HepG2 (cell line): Measurements from ENCODE around the gene CA6. TPM values are rescaled to one million over a fixed set of nuclear protein-coding genes. Genes with fewer than 3 reads are reported as not detected.

ENCODE experiments used
- ATAC-seq: fragments of 200-7000 bp; cut with Tn5 transposase; 3 replicates; pipeline ENCODE4 v1.9.1; 2020; ENCODE audit warnings: mild to moderate bottlenecking, moderate library complexity
- BruUV-seq: library from RNA; stranded (reverse); fragments of 400-500 nt; replicated peaks from 2 replicates; lab custom pipeline; 2021; lab: Mats Ljungman, UMichigan
- CTCF ChIA-PET: fragments of 300-600 bp; formaldehyde crosslinking; extraction: SDS; loops from one replicate; lab custom pipeline; 2021; ENCODE audit warnings: low total read pairs, inconsistent platforms, low intra/inter-chr PET ratio; lab: Yijun Ruan, JAX
- POLR2A ChIA-PET: fragments of 350-600 bp; sonication (Branson Sonifier 250); formaldehyde crosslinking; loops from one replicate; lab custom pipeline; 2020; ENCODE audit warnings: antibody characterized with exemption, inconsistent platforms; lab: Yijun Ruan, JAX
- DNase-seq: peaks from one replicate; pipeline ENCODE4 v3.0.0-alpha.2; 2015; ENCODE audit warnings: low spot score
- FAIRE-seq: peaks from 3 replicates; lab custom pipeline; 2011; peaks lifted over from hg19 to GRCh38; lab: Jason Lieb, UNC
- H2AFZ ChIP-seq: one replicate; pipeline ENCODE4 v1.6.1; 2011; ENCODE audit warnings: low read length, inconsistent platforms
- H3K27ac ChIP-seq: fragments of 300-600 bp; 3 replicates; pipeline ENCODE4 v1.8.0; 2011; ENCODE audit warnings: mixed run types, mild to moderate bottlenecking, mixed read lengths, low read length, inconsistent platforms; ENCODE audit not compliant: insufficient read depth; ENCODE audit errors: extremely low read length
- H3K27me3 ChIP-seq, 2 experiments: fragments of 200-600 bp in 1 of 2; 2 replicates in 1 of 2; 3 replicates in 1 of 2; pipeline versions ENCODE4 v1.6.0 to v1.8.0; 2011; ENCODE audit warnings: low read length in 2 of 2, mild to moderate bottlenecking in 2 of 2, moderate library complexity in 2 of 2, inconsistent platforms in 1 of 2; ENCODE audit not compliant: insufficient read depth in 2 of 2, control insufficient read depth in 1 of 2
- H3K36me3 ChIP-seq, 2 experiments: fragments of 200-600 bp in 1 of 2; replicated peaks in 1 of 2; 2 replicates in 1 of 2; 3 replicates in 1 of 2; pipeline versions ENCODE4 v1.5.1 to v1.8.0; 2011; ENCODE audit warnings: low read length in 2 of 2, inconsistent platforms in 1 of 2; ENCODE audit not compliant: insufficient read depth in 2 of 2, control insufficient read depth in 1 of 2
- H3K4me1 ChIP-seq: 2 replicates; pipeline ENCODE4 v1.5.1; 2012; ENCODE audit warnings: low read length, inconsistent platforms; ENCODE audit not compliant: insufficient read depth
- H3K4me2 ChIP-seq: 2 replicates; pipeline ENCODE4 v1.6.0; 2011; ENCODE audit warnings: low read depth, low read length, inconsistent platforms
- H3K4me3 ChIP-seq, 3 experiments: fragments of 200-600 bp in 1 of 3; sonication (generic), shearing (Covaris generic) in 1 of 3; replicated peaks in 1 of 3; 2 replicates each; pipeline ENCODE4 v1.5.1; 2011 to 2016; ENCODE audit warnings: low read length in 3 of 3, inconsistent platforms in 2 of 3, low read depth in 2 of 3, mild to moderate bottlenecking in 2 of 3, control low read depth in 1 of 3, mixed read lengths in 1 of 3; ENCODE audit not compliant: insufficient read depth in 1 of 3
- H3K79me2 ChIP-seq: one replicate; pipeline ENCODE4 v1.6.1; 2011; ENCODE audit warnings: low read length, inconsistent platforms; ENCODE audit not compliant: insufficient read depth
- H3K9ac ChIP-seq: 2 replicates; pipeline ENCODE4 v1.6.0; 2011; ENCODE audit warnings: mild to moderate bottlenecking, low read depth, low read length, inconsistent platforms; ENCODE audit not compliant: insufficient read depth
- H3K9me3 ChIP-seq: 2 replicates; pipeline ENCODE4 v1.5.1; 2012; ENCODE audit warnings: mild to moderate bottlenecking, low read length
- H4K20me1 ChIP-seq: 2 replicates; pipeline ENCODE4 v1.6.0; 2011; ENCODE audit warnings: inconsistent platforms, mild to moderate bottlenecking, low read length, moderate library complexity; ENCODE audit not compliant: insufficient read depth
- BHLHE40 ChIP-seq: IDR thresholded peaks from 2 replicates; pipeline ENCODE4 v1.6.1; 2011; ENCODE audit warnings: low read length, improper control_type of control experiment
- MAFF ChIP-seq: IDR thresholded peaks from 2 replicates; pipeline ENCODE4 v1.6.1; 2011; ENCODE audit warnings: low read depth, low read length, improper control_type of control experiment
- SOX5 ChIP-seq: IDR thresholded peaks from 2 replicates; pipeline ENCODE4 v1.6.1; 2016; ENCODE audit warnings: borderline replicate concordance
- TCF12 ChIP-seq, 2 experiments: fragments of 450-650 bp in 1 of 2; sonication (generic) in 1 of 2; formaldehyde crosslinking in 1 of 2; IDR thresholded peaks; 2 replicates each; pipeline versions ENCODE4 v1.6.1 to v1.8.0; 2017 to 2022; ENCODE audit warnings: antibody characterized with exemption in 1 of 2, mild to moderate bottlenecking in 1 of 2, missing genetic modification reagents in 1 of 2, moderate library complexity in 1 of 2
- TOE1 ChIP-seq: sonication (generic); formaldehyde crosslinking; IDR thresholded peaks from 2 replicates; pipeline ENCODE4 v1.4.0; 2020; ENCODE audit warnings: mild to moderate bottlenecking, missing genetic modification reagents
- WGBS: methylation state at CpG from one replicate; pipeline ENCODE4 v1.1.6; 2017; ENCODE audit warnings: low lambda C conversion rate; 5-methylcytosine and 5-hydroxymethylcytosine counted together
- in situ Hi-C: cut with HindIII; loops from 2 replicates; pipeline ENCODE4 v1.10.0; 2017; ENCODE audit warnings: low pct_unique_long_range_greater_than_20kb; ENCODE audit not compliant: extremely low pct_ligation_motif_present
- intact Hi-C: fragments of 100-400 bp; cut with micrococcal nuclease; formaldehyde crosslinking; loops from one replicate; pipeline ENCODE4 v1.10.0; 2022; ENCODE audit not compliant: unreplicated experiment
- polyA plus RNA-seq, 8 experiments: library from polyadenylated mRNA; depleted of rRNA in 3 of 8; stranded (reverse) in 7 of 8; unstranded in 1 of 8; fragments of >200 nt; fragmentation: Illumina TruSeq in 4 of 8; extraction: Trizol in 4 of 8; gene quantifications; 2 replicates each; pipeline versions ENCODE4 v1.2.1 to v1.2.3, GENCODE V29; 2011 to 2016; ENCODE audit warnings: low read depth in 4 of 8, missing spikeins in 1 of 8, mixed read lengths in 1 of 8; ENCODE audit not compliant: insufficient read depth in 1 of 8
- total RNA-seq, 5 experiments: library from RNA; depleted of rRNA; stranded (reverse); fragments of >200 nt; fragmentation: Illumina TruSeq; extraction: Trizol; gene quantifications; 2 replicates each; pipeline ENCODE4 v1.2.3, GENCODE V29; 2016; ENCODE audit warnings: low read depth in 1 of 5
- TF ChIP-seq, protein P1 (sequence below): sonication (generic); formaldehyde crosslinking; IDR thresholded peaks from 2 replicates; pipeline ENCODE4 v1.4.0; 2020; ENCODE audit warnings: mild to moderate bottlenecking, missing genetic modification reagents

Gene CA6
- total and polyA plus RNA-seq, 2 of the 13 experiments (the other 11 are each of a cell fraction or from before 2014, with no cell fraction given), result not detected

DNA sequence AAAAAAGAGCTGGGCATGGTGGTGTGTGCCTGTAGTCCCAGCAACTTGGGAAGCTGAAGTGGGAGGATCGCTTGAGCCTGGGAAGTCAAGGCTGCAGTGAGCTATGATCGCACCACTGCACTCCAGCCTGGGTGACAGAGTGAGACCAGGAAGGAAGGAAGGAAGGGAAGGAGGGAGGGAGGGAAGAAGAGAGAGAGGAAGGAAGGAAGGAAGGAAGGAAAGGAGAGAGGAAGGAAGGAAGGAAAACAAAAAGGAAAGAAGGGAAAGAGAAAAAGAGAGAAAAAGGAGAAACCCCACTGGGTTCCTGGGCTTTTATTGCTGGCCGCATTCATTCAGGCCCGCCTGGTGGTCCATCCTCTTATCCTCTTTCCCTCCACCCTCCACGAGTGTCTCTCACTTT lies 70.8 kb downstream of the CA6 start:
- in situ Hi-C loops, result no loop called here

DNA sequence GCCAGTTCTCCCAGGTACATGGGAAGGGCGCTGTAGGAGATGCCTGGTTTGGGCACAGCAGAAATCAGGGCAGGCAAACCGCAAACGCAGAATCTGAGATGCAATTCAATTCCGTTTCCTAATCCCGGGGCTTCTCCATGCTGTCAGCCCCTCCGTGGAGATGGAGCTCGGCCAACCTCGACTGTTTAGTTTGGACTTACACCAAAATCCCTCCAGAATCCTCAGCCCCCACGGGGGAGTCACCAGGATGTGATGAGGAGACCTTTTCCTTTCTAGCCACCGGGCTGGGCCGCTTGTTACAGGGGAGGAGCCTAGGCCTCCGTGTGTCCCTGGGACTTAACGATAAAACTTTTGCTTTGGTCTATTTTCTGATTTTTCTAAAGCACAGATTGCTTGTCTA lies 72.7 kb downstream of the CA6 start:
- no TSS peak for BruUV-seq
- Histone ChIP-seq H4K20me1 (no peaks in the 10 kb centered on the region), H3K27ac (no peak overlapping the region), H2AFZ (no peak overlapping the region), H3K79me2 (no peaks in the 10 kb centered on the region), H3K9ac (no peak overlapping the region), H3K9me3 (no peaks in the 10 kb centered on the region), H3K36me3 (no peaks in the 10 kb centered on the region), H3K4me2 (no peak overlapping the region), H3K27me3 (peaks cover 0 to 28% of the 10 kb centered on the region in 2 experiments; a peak in 4 of 5 replicates), H3K4me1 (peaks cover 11% of the 10 kb centered on the region), H3K4me3 (no peak overlapping the region)
- TF ChIP-seq TCF12 (IDR thresholded peaks at IDR 0.05) (no peak), TCF12 (CRISPR knock-in tag; IDR thresholded peaks at IDR 0.05) (no peak)
- DNase-seq (no peak), FAIRE-seq (no peak), ATAC-seq (no peak)
- POLR2A ChIA-PET, result no interaction called here
- CTCF ChIA-PET, result no interaction called here
- intact Hi-C loops (no loop called here), in situ Hi-C loops (no loop called here)
- 38% methylated on average over 11 of the region's 13 CpGs for WGBS

More for the DNA sequence above, 70.8 kb downstream of the CA6 start:
- intact Hi-C loops, result no loop called here
- no peak for DNase-seq
- no peaks in the 10 kb centered on the region for H4K20me1 ChIP-seq
- WGBS, result 54% methylated on average over 5 of the region's 5 CpGs
- H3K27ac ChIP-seq, result no peak overlapping the region
- peaks cover 0 to 30% of the 10 kb centered on the region in 2 experiments; a peak in 4 of 5 replicates for H3K27me3 ChIP-seq
- ATAC-seq, result no peak
- no peaks in the 10 kb centered on the region for H3K4me1 ChIP-seq
- no peak overlapping the region for H3K4me2 ChIP-seq
- no peak overlapping the region for H3K9ac ChIP-seq
- no peaks in the 10 kb centered on the region for H3K9me3 ChIP-seq
- ChIA-PET CTCF (no interaction called here), POLR2A (no interaction called here)
- no peaks in the 10 kb centered on the region for H3K79me2 ChIP-seq
- H2AFZ ChIP-seq, result no peak overlapping the region
- no TSS peak for BruUV-seq
- no peaks in the 10 kb centered on the region for H3K36me3 ChIP-seq
- no peak for FAIRE-seq
- H3K4me3 ChIP-seq, result no peak overlapping the region
- TF ChIP-seq BHLHE40, result no peak
- TF ChIP-seq TOE1 (CRISPR knock-in tag), result no peak
- TF ChIP-seq SOX5 (CRISPR knock-in tag), result no peak
- TF ChIP-seq, protein P1, sequence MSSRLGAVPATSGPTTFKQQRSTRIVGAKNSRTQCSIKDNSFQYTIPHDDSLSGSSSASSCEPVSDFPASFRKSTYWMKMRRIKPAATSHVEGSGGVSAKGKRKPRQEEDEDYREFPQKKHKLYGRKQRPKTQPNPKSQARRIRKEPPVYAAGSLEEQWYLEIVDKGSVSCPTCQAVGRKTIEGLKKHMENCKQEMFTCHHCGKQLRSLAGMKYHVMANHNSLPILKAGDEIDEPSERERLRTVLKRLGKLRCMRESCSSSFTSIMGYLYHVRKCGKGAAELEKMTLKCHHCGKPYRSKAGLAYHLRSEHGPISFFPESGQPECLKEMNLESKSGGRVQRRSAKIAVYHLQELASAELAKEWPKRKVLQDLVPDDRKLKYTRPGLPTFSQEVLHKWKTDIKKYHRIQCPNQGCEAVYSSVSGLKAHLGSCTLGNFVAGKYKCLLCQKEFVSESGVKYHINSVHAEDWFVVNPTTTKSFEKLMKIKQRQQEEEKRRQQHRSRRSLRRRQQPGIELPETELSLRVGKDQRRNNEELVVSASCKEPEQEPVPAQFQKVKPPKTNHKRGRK (CRISPR knock-in tag), result peak; percentile 41; the same call in 1 of the 2 replicates
- no peak for TF ChIP-seq MAFF
